Measurements from ENCODE around the gene IQGAP2. TPM values are rescaled to one million over a fixed set of nuclear protein-coding genes. Genes with fewer than 3 reads are reported as not detected.

Gene IQGAP2
- total RNA-seq, 1 donor, result 0.36 TPM

DNA sequence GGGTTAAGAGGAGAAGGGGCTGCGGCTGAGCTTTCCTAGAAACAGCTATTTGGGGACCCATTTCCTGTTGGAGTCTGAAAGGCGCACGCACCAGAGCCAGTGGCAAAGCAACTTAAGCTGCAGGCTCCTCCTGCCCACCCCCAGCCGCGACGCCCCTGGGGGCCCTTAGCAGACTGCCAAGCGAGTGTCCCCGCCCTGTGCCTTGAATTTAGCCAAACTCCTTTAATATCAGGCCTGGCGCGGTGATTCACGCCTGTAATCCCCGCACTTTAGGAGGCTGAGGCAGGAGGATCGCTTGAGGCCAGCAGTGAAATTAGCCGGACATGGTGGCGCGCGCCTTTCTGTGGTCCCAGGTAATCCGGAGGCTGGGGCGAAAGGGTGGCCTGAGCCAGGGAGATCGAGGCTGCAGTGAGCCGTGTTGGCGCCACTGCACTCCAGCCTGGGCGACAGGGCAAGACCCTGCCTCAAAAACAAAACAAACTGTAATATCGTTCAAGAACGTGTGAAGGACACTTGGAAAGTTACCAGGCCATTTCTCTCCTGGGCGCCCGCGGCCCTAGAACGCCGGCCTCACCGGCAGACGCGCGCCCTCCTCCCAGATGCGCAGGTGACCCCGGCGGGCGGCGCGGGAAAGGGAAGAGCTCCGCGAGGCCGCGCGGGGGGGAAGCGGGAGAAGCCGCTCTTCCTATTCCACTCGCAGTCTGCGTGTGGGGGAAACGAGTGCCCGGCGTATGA is 311.8 kb downstream of the IQGAP2 start:
- TF ChIP-seq, protein P1, sequence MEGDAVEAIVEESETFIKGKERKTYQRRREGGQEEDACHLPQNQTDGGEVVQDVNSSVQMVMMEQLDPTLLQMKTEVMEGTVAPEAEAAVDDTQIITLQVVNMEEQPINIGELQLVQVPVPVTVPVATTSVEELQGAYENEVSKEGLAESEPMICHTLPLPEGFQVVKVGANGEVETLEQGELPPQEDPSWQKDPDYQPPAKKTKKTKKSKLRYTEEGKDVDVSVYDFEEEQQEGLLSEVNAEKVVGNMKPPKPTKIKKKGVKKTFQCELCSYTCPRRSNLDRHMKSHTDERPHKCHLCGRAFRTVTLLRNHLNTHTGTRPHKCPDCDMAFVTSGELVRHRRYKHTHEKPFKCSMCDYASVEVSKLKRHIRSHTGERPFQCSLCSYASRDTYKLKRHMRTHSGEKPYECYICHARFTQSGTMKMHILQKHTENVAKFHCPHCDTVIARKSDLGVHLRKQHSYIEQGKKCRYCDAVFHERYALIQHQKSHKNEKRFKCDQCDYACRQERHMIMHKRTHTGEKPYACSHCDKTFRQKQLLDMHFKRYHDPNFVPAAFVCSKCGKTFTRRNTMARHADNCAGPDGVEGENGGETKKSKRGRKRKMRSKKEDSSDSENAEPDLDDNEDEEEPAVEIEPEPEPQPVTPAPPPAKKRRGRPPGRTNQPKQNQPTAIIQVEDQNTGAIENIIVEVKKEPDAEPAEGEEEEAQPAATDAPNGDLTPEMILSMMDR (IDR thresholded peaks at IDR 0.05; ENCODE audit: extremely low read depth, low read depth, low read length), result no peak
- peak; percentile 84 for DNase-seq (ENCODE audit: insufficient read length, low spot score, missing footprints)

DNA sequence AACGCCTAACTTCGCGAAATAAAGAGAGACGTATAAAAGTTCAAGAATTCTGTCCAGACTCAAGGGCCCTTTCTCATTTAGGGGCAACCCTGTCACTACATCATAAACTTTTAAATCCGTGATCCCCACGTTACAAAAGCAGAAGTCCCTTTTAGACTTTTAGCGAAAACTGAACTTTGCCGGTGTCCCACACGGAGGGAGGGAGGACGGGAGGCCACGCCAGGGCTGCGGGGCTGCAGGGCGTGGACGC is 312.3 kb downstream of the IQGAP2 start:
- Histone ChIP-seq H3K27ac (ENCODE audit: low read depth, low read length) (peak overlapping the region; percentile 49), H4K20me1 (ENCODE audit: insufficient read depth, low read length) (peaks cover 3% of the 10 kb centered on the region), H2AFZ (ENCODE audit: low read length) (peak overlapping the region; percentile 86), H3K79me2 (ENCODE audit: insufficient read depth, low read length) (peaks cover 42% of the 10 kb centered on the region), H3K4me3 (ENCODE audit: insufficient read depth, low read length) (peak overlapping the region; percentile 95), H3K4me1 (ENCODE audit: insufficient read depth, low read length) (peaks cover 15% of the 10 kb centered on the region), H3K27me3 (ENCODE audit: insufficient read depth, low read length) (peaks cover 9% of the 10 kb centered on the region), H3K9me3 (ENCODE audit: low read depth, low read length) (no peaks in the 10 kb centered on the region), H3K4me2 (ENCODE audit: insufficient read depth, low read length) (peak overlapping the region; percentile 97), H3K36me3 (ENCODE audit: insufficient read depth, low read length) (no peaks in the 10 kb centered on the region)
- TF ChIP-seq, protein P1 (IDR thresholded peaks at IDR 0.05; ENCODE audit: extremely low read depth, low read depth, low read length), result no peak
- DNase-seq (ENCODE audit: insufficient read length, low spot score, missing footprints), result no peak

More for the DNA sequence above, 311.8 kb downstream of the IQGAP2 start:
- Histone ChIP-seq H3K79me2 (ENCODE audit: insufficient read depth, low read length) (peaks cover 38% of the 10 kb centered on the region), H3K4me3 (ENCODE audit: insufficient read depth, low read length) (peak overlapping the region; percentile 95), H3K4me2 (ENCODE audit: insufficient read depth, low read length) (peak overlapping the region; percentile 97), H3K4me1 (ENCODE audit: insufficient read depth, low read length) (peaks cover 20% of the 10 kb centered on the region), H3K36me3 (ENCODE audit: insufficient read depth, low read length) (no peaks in the 10 kb centered on the region), H3K9me3 (ENCODE audit: low read depth, low read length) (no peaks in the 10 kb centered on the region), H2AFZ (ENCODE audit: low read length) (peak overlapping the region; percentile 86), H3K27ac (ENCODE audit: low read depth, low read length) (peak overlapping the region; percentile 49), H4K20me1 (ENCODE audit: insufficient read depth, low read length) (peaks cover 3% of the 10 kb centered on the region), H3K27me3 (ENCODE audit: insufficient read depth, low read length) (peaks cover 9% of the 10 kb centered on the region)

DNA sequence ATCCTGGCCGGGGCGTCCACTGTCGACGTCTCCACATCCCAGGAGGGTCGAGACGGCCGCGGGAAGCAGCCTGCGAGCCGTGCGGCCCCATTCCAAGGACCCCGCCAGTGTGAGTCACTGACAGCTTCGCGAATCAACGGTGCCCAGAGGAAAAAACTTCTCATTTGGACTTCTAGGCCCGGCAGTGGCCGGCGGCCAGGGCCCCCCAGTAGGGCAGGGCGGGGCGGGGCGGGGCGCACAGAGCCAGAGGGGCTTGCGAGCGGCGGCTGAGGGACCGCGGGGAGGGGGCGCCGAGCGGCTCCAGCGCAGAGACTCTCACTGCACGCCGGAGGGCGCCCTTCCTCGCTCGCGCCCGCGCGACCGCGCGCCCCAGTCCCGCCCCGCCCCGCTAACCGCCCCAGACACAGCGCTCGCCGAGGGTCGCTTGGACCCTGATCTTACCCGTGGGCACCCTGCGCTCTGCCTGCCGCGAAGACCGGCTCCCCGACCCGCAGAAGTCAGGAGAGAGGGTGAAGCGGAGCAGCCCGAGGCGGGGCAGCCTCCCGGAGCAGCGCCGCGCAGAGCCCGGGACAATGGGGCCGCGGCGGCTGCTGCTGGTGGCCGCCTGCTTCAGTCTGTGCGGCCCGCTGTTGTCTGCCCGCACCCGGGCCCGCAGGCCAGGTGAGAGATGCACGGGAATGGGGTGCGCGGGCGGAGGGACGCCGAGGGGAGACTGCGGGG is 312.8 kb downstream of the IQGAP2 start, which contains the start of gene F2R:
F2R (plus strand) TSS at position 391 of the 720 bp plus-strand sequence; CDS start at position 573, 182 bp downstream.
- TF ChIP-seq, protein P1 (IDR thresholded peaks at IDR 0.05; ENCODE audit: extremely low read depth, low read depth, low read length), result peak; percentile 24
- Histone ChIP-seq H2AFZ (ENCODE audit: low read length) (peak within 1 kb of the TSS; percentile 86), H3K27me3 (ENCODE audit: insufficient read depth, low read length) (peaks cover 9% of the 10 kb centered on the region), H3K79me2 (ENCODE audit: insufficient read depth, low read length) (peaks cover 46% of the 10 kb centered on the region), H3K36me3 (ENCODE audit: insufficient read depth, low read length) (no peaks in the 10 kb centered on the region), H3K4me2 (ENCODE audit: insufficient read depth, low read length) (peak within 1 kb of the TSS; percentile 97), H3K4me3 (ENCODE audit: insufficient read depth, low read length) (peak within 1 kb of the TSS; percentile 95), H3K27ac (ENCODE audit: low read depth, low read length) (peak within 1 kb of the TSS; percentile 83), H3K9me3 (ENCODE audit: low read depth, low read length) (no peaks in the 10 kb centered on the region), H3K4me1 (ENCODE audit: insufficient read depth, low read length) (peaks cover 11% of the 10 kb centered on the region), H4K20me1 (ENCODE audit: insufficient read depth, low read length) (peaks cover 3% of the 10 kb centered on the region)
- peak; percentile 95 for DNase-seq (ENCODE audit: insufficient read length, low spot score, missing footprints)

Data from osteoblast (primary cell).